Peyer's patch (tissue), 4 donors: ENCODE data around the gene RNF208.

ENCODE experiments used
- CTCF ChIP-seq, 6 experiments: fragments of 450-650 bp in 4 of 6; fragments of 200-600 bp in 2 of 6; sonication (generic) in 1 of 6; IDR thresholded peaks; one replicate each; pipeline ENCODE4 v1.5.1; 2017 to 2019; ENCODE audit warnings: antibody characterized with exemption in 6 of 6, mild to moderate bottlenecking in 3 of 6, moderate library complexity in 1 of 6
- POLR2A ChIP-seq, 2 donors: fragments of 450-650 bp; IDR thresholded peaks; one replicate each; pipeline ENCODE4 v1.5.1; 2017; ENCODE audit warnings: antibody characterized with exemption in 2 of 2, mild to moderate bottlenecking in 2 of 2, moderate library complexity in 2 of 2

DNA sequence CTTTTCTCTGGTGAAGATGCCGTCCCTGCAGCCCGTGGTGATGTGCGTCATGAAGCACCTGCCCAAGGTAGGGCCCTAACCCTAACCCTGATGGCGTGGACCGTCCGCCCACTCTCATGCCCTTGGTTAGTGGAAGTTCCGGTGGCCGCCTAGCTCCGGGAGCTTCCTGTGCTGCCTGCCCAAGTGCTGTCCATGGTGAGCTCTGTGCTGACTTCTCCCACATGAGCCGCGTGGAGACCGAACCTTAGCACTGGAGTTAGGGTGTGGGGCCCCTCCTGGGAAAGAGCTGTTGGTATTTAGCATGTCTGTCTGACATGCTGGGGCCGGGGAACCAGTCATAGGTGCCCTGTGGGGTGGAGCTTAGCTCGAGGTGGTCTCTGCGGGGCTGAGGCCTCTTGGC is 34.3 kb upstream of the RNF208 start:
- TF ChIP-seq CTCF (IDR thresholded peaks at IDR 0.05), result no peak
- TF ChIP-seq POLR2A (IDR thresholded peaks at IDR 0.05), result no peak
